ENCODE results near the gene RRAD. TPM values are rescaled to one million over a fixed set of nuclear protein-coding genes. Genes with fewer than 3 reads are reported as not detected.
"Not testable (repeated sequence)": the region's sequence is repeated elsewhere in the genome, so short reads cannot be mapped to it uniquely, and the experiment has no call there.

Gene RRAD
- total RNA-seq, 1 experiment from 2014 or later: 0.19 TPM

DNA sequence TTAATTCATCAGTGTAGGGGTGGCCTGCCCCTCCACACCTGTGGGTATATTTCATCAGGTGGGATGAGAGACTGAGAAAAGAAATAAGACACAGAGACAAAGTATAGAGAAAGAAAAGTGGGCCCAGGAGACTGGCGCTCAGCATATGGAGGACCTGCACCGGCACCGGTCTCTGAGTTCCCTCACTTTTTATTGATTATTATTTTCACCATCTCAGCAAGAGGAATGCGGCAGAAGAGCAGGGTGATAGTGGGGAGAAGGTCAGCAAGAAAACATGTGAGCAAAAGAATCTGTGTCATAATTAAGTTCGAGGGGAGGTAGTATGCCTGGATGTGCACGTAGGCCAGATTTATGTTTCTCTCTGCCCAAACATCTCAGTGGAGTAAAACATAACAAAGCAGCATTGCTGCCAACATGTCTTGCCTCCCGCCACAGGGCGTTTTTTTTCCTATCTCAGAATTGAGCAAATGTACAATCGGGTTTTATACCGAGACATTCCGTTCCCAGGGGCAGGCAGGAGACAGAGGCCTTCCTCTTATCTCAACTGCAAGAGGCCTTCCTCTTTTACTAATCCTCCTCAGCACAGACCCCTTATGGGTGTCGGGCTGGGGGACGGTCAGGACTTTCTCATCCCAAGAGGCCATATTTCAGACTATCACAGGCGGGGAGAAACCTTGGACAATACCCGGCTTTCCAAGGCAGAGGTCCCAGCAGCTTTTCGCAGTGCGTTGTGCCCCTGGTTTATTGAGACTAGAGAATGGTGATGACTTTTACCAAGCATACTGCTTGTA, 30.2 kb upstream of the RRAD start:
- H3K36me3 ChIP-seq (ENCODE audit: insufficient read depth, low read length, poor library complexity, severe bottlenecking); H3K27ac ChIP-seq (ENCODE audit: low read depth, low read length, poor library complexity, severe bottlenecking); DNase-seq (ENCODE audit: low spot score); H3K27me3 ChIP-seq (replicated peaks; ENCODE audit: insufficient read depth, low read depth, low read length, poor library complexity); POLR2A ChIA-PET (ENCODE audit: low non-redundant PET); H3K4me1 ChIP-seq (ENCODE audit: insufficient read depth, low read length, poor library complexity, severe bottlenecking); CTCF ChIA-PET; BruUV-seq (replicated peaks); H3K4me3 ChIP-seq (ENCODE audit: low read depth, low read length, poor library complexity, severe bottlenecking); H3K9me3 ChIP-seq (ENCODE audit: low read depth, low read length, poor library complexity, severe bottlenecking): not testable (repeated sequence)
- intact Hi-C loops (cut with micrococcal nuclease; ENCODE audit: unreplicated experiment): loop anchor here (2.0 to 5.0 kb wide), 2 partner anchors 197 to 227 kb away; partner anchors contain the start of genes B3GNT9 and MATCAP1

DNA sequence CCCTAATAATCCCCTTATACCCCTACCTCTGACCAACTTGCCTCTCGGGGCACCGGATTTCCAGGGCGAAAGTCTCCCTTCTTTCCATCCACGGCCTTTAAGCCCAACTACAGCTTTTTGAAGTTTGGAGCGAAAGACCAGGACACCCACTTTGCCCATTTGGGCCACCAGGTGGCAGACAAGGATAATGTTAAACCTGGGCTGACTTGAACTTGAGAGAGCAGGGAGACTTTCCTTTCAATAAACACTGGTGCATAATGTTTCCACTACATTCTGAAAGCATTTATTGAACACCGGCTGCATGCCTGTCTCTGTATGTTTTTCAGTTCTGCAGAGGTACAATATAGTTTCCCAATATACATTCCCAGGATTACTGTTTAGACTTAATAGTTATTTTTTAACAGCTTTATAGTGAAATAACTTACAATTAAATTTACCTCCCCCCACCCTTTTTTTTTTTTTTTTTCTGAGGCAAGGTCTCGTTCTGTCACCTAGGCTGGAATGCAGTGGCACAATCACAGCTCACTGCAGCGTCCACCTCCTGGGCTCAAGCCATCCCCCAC, 28.8 kb upstream of the RRAD start:
- TF ChIP-seq, protein P1, sequence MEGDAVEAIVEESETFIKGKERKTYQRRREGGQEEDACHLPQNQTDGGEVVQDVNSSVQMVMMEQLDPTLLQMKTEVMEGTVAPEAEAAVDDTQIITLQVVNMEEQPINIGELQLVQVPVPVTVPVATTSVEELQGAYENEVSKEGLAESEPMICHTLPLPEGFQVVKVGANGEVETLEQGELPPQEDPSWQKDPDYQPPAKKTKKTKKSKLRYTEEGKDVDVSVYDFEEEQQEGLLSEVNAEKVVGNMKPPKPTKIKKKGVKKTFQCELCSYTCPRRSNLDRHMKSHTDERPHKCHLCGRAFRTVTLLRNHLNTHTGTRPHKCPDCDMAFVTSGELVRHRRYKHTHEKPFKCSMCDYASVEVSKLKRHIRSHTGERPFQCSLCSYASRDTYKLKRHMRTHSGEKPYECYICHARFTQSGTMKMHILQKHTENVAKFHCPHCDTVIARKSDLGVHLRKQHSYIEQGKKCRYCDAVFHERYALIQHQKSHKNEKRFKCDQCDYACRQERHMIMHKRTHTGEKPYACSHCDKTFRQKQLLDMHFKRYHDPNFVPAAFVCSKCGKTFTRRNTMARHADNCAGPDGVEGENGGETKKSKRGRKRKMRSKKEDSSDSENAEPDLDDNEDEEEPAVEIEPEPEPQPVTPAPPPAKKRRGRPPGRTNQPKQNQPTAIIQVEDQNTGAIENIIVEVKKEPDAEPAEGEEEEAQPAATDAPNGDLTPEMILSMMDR (conservative IDR thresholded peaks at IDR 0.05; ENCODE audit: low read depth, low read length): peak; percentile 90
- no peak for TF ChIP-seq EZH2 (IDR thresholded peaks at IDR 0.05; ENCODE audit: borderline replicate concordance, low read depth, low read length, poor library complexity, severe bottlenecking)
- no TSS peak for BruUV-seq (replicated peaks)
- Histone ChIP-seq H3K4me3 (ENCODE audit: low read depth, low read length, poor library complexity, severe bottlenecking) (no peak overlapping the region), H3K4me1 (ENCODE audit: insufficient read depth, low read length, poor library complexity, severe bottlenecking) (no peaks in the 10 kb centered on the region), H3K27ac (ENCODE audit: low read depth, low read length, poor library complexity, severe bottlenecking) (no peak overlapping the region), H3K9me3 (ENCODE audit: low read depth, low read length, poor library complexity, severe bottlenecking) (peaks cover 7% of the 10 kb centered on the region), H3K27me3 (replicated peaks; ENCODE audit: insufficient read depth, low read depth, low read length, poor library complexity) (no peaks in the 10 kb centered on the region), H3K36me3 (ENCODE audit: insufficient read depth, low read length, poor library complexity, severe bottlenecking) (no peaks in the 10 kb centered on the region)
- ChIA-PET CTCF (interaction anchor here (0.6 to 1.3 kb wide), 5 partner anchors 181 to 1052 kb away, joined by 3 to 14 read pairs (median 3); no protein-coding TSS in a partner anchor), POLR2A (ENCODE audit: low non-redundant PET) (interaction anchor here (0.6 kb wide), 2 partner anchors 53 to 260 kb away, joined by 3 read pairs; no protein-coding TSS in a partner anchor)
- peak; percentile 87 for DNase-seq (ENCODE audit: low spot score)
- intact Hi-C loops (cut with micrococcal nuclease; ENCODE audit: unreplicated experiment): loop anchor here (2.0 to 5.0 kb wide), 3 partner anchors 58 to 443 kb away; partner anchors contain the start of gene MATCAP1

DNA sequence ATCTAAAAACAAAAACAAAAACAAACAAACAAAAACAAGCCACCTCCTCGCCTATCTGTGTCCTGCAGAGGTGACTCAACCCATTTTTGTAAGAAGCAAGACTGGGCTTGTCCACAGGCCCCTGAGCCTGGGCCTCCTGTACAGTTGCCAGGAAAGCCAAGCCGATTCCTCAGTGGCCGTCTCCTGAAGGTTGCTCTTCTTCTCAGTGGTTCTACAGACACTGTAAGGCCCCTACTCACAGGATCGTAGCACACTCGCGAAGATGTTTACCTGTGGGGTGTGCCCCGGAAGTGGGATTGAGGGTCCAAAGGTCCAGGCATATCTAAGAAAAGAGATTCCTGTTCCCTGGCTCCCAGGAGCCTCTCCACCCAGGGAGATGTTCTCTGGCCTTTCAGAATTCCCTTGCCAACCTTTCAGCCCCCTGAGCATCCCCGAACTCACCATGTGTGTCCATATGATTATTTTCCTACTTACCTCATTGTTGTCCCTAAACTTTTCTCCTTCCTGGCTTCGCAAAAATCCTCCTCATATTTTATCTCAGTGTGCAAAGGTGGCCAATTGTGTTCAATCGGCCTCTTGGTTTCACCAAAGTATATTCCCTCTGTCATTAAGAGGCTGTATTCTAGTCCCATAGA, 28.2 kb upstream of the RRAD start:
- H3K27me3 ChIP-seq (replicated peaks; ENCODE audit: insufficient read depth, low read depth, low read length, poor library complexity): no peaks in the 10 kb centered on the region
- POLR2A ChIA-PET (ENCODE audit: low non-redundant PET): interaction anchor here (0.6 kb wide), 2 partner anchors 53 to 261 kb away, joined by 3 read pairs; no protein-coding TSS in a partner anchor
- no peak overlapping the region for H3K27ac ChIP-seq (ENCODE audit: low read depth, low read length, poor library complexity, severe bottlenecking)
- peaks cover 7% of the 10 kb centered on the region for H3K9me3 ChIP-seq (ENCODE audit: low read depth, low read length, poor library complexity, severe bottlenecking)
- H3K4me3 ChIP-seq (ENCODE audit: low read depth, low read length, poor library complexity, severe bottlenecking): no peak overlapping the region
- no peaks in the 10 kb centered on the region for H3K36me3 ChIP-seq (ENCODE audit: insufficient read depth, low read length, poor library complexity, severe bottlenecking)
- CTCF ChIA-PET: interaction anchor here (0.6 to 1.3 kb wide), 5 partner anchors 182 to 1052 kb away, joined by 3 to 14 read pairs (median 3); no protein-coding TSS in a partner anchor
- no peaks in the 10 kb centered on the region for H3K4me1 ChIP-seq (ENCODE audit: insufficient read depth, low read length, poor library complexity, severe bottlenecking)
- intact Hi-C loops (cut with micrococcal nuclease; ENCODE audit: unreplicated experiment): loop anchor here (2.0 to 5.0 kb wide), 3 partner anchors 59 to 444 kb away; partner anchors contain the start of gene MATCAP1
- TF ChIP-seq, protein P1 (conservative IDR thresholded peaks at IDR 0.05; ENCODE audit: low read depth, low read length): no peak
- no peak for TF ChIP-seq EZH2 (IDR thresholded peaks at IDR 0.05; ENCODE audit: borderline replicate concordance, low read depth, low read length, poor library complexity, severe bottlenecking)
- no TSS peak for BruUV-seq (replicated peaks)
- DNase-seq (ENCODE audit: low spot score): no peak
